Measurements from ENCODE around the gene SPAG17. TPM values are rescaled to one million over a fixed set of nuclear protein-coding genes. Genes with fewer than 3 reads are reported as not detected.

SPAG17 gene
- total and polyA plus RNA-seq, 5 donors from 2014 or later: not detected

GRCh38 chr1:118148034-118148433 is 37.0 kb downstream of the SPAG17 start:
- peaks cover 5% of the 10 kb centered on the region for H3K27me3 Mint-ChIP-seq
- no peaks in the 10 kb centered on the region for H3K4me1 ChIP-seq (ENCODE audit: control insufficient read depth, insufficient read depth, low read length, poor library complexity, severe bottlenecking)
- H3K36me3 ChIP-seq (ENCODE audit: control insufficient read depth, insufficient read depth, low read length): no peaks in the 10 kb centered on the region
- H3K9me3 ChIP-seq (ENCODE audit: control insufficient read depth in 2 of 2, low read length in 2 of 2): no peaks in the 10 kb centered on the region
- peaks cover 0 to 1% (median 0%) of the 10 kb centered on the region in 7 donors for H3K9me3 Mint-ChIP-seq
- no peak overlapping the region for H3K27ac Mint-ChIP-seq
- H3K27ac ChIP-seq (ENCODE audit: insufficient read depth, low read length, poor library complexity, severe bottlenecking): no peak overlapping the region
- ATAC-seq (ENCODE audit: low read depth in 2 of 2) (no peak), DNase-seq (no peak)
- no peaks in the 10 kb centered on the region for H3K36me3 Mint-ChIP-seq
- no peak overlapping the region for H3K4me3 Mint-ChIP-seq
- H3K4me3 ChIP-seq (ENCODE audit: low read depth, low read length): no peak overlapping the region
- no peaks in the 10 kb centered on the region for H3K4me1 Mint-ChIP-seq
- H3K27me3 ChIP-seq (ENCODE audit: control insufficient read depth, insufficient read depth, low read length): no peaks in the 10 kb centered on the region

- no peak overlapping the region for H3K27ac ChIP-seq (ENCODE audit: insufficient read depth, low read length, poor library complexity, severe bottlenecking)
- Mint-ChIP-seq H3K36me3 (no peaks in the 10 kb centered on the region), H3K4me3 (no peak overlapping the region), H3K4me1 (no peaks in the 10 kb centered on the region), H3K9me3 (peaks cover 0 to 1% (median 0%) of the 10 kb centered on the region in 7 donors), H3K27me3 (peaks cover 5% of the 10 kb centered on the region), H3K27ac (no peak overlapping the region)
- H3K4me3 ChIP-seq (ENCODE audit: low read depth, low read length): no peak overlapping the region
- no peaks in the 10 kb centered on the region for H3K4me1 ChIP-seq (ENCODE audit: control insufficient read depth, insufficient read depth, low read length, poor library complexity, severe bottlenecking)
- ATAC-seq (ENCODE audit: low read depth in 2 of 2): no peak
- DNase-seq: no peak
- H3K9me3 ChIP-seq (ENCODE audit: control insufficient read depth in 2 of 2, low read length in 2 of 2): no peaks in the 10 kb centered on the region
- H3K27me3 ChIP-seq (ENCODE audit: control insufficient read depth, insufficient read depth, low read length): no peaks in the 10 kb centered on the region
- H3K36me3 ChIP-seq (ENCODE audit: control insufficient read depth, insufficient read depth, low read length): no peaks in the 10 kb centered on the region
These were observed 37.5 kb downstream of the SPAG17 start for GRCh38 chr1:118147522-118147921.

- H3K4me3 Mint-ChIP-seq: no peak overlapping the region
- no peaks in the 10 kb centered on the region for H3K27me3 ChIP-seq (ENCODE audit: control insufficient read depth, insufficient read depth, low read length)
- H3K4me1 ChIP-seq (ENCODE audit: control insufficient read depth, insufficient read depth, low read length, poor library complexity, severe bottlenecking): no peaks in the 10 kb centered on the region
- DNase-seq (no peak), ATAC-seq (ENCODE audit: low read depth in 2 of 2) (no peak)
- no peaks in the 10 kb centered on the region for H3K9me3 ChIP-seq (ENCODE audit: control insufficient read depth in 2 of 2, low read length in 2 of 2)
- H3K9me3 Mint-ChIP-seq: peaks cover 0 to 1% (median 0%) of the 10 kb centered on the region in 7 donors
- H3K27ac ChIP-seq (ENCODE audit: insufficient read depth, low read length, poor library complexity, severe bottlenecking): no peak overlapping the region
- no peak overlapping the region for H3K27ac Mint-ChIP-seq
- H3K27me3 Mint-ChIP-seq: peaks cover 5% of the 10 kb centered on the region
- H3K36me3 ChIP-seq (ENCODE audit: control insufficient read depth, insufficient read depth, low read length): no peaks in the 10 kb centered on the region
- no peaks in the 10 kb centered on the region for H3K36me3 Mint-ChIP-seq
- no peak overlapping the region for H3K4me3 ChIP-seq (ENCODE audit: low read depth, low read length)
- H3K4me1 Mint-ChIP-seq: no peaks in the 10 kb centered on the region
These were observed 39.3 kb downstream of the SPAG17 start for GRCh38 chr1:118145721-118146120.

- Histone ChIP-seq H3K27ac (ENCODE audit: insufficient read depth, low read length, poor library complexity, severe bottlenecking) (no peak overlapping the region), H3K36me3 (ENCODE audit: control insufficient read depth, insufficient read depth, low read length) (no peaks in the 10 kb centered on the region), H3K27me3 (ENCODE audit: control insufficient read depth, insufficient read depth, low read length) (no peaks in the 10 kb centered on the region), H3K4me3 (ENCODE audit: low read depth, low read length) (no peak overlapping the region), H3K9me3 (ENCODE audit: control insufficient read depth in 2 of 2, low read length in 2 of 2) (no peaks in the 10 kb centered on the region), H3K4me1 (ENCODE audit: control insufficient read depth, insufficient read depth, low read length, poor library complexity, severe bottlenecking) (no peaks in the 10 kb centered on the region)
- ATAC-seq (ENCODE audit: low read depth in 2 of 2): no peak
- H3K4me3 Mint-ChIP-seq: no peak overlapping the region
- peaks cover 5% of the 10 kb centered on the region for H3K27me3 Mint-ChIP-seq
- DNase-seq: no peak
- H3K9me3 Mint-ChIP-seq: peaks cover 0 to 1% (median 0%) of the 10 kb centered on the region in 7 donors
- no peaks in the 10 kb centered on the region for H3K36me3 Mint-ChIP-seq
- H3K27ac Mint-ChIP-seq: no peak overlapping the region
- no peaks in the 10 kb centered on the region for H3K4me1 Mint-ChIP-seq
These were observed 40.3 kb downstream of the SPAG17 start for GRCh38 chr1:118144684-118145083.

GRCh38 chr1:118143831-118144230 is 41.2 kb downstream of the SPAG17 start:
- ATAC-seq (ENCODE audit: low read depth in 2 of 2): no peak
- Histone ChIP-seq H3K27ac (ENCODE audit: insufficient read depth, low read length, poor library complexity, severe bottlenecking) (no peak overlapping the region), H3K4me1 (ENCODE audit: control insufficient read depth, insufficient read depth, low read length, poor library complexity, severe bottlenecking) (no peaks in the 10 kb centered on the region), H3K4me3 (ENCODE audit: low read depth, low read length) (no peak overlapping the region), H3K36me3 (ENCODE audit: control insufficient read depth, insufficient read depth, low read length) (no peaks in the 10 kb centered on the region), H3K9me3 (ENCODE audit: control insufficient read depth in 2 of 2, low read length in 2 of 2) (no peaks in the 10 kb centered on the region), H3K27me3 (ENCODE audit: control insufficient read depth, insufficient read depth, low read length) (no peaks in the 10 kb centered on the region)
- Mint-ChIP-seq H3K27ac (no peak overlapping the region), H3K27me3 (peaks cover 5% of the 10 kb centered on the region), H3K9me3 (peaks cover 0 to 1% (median 0%) of the 10 kb centered on the region in 7 donors), H3K4me1 (no peaks in the 10 kb centered on the region), H3K36me3 (no peaks in the 10 kb centered on the region), H3K4me3 (no peak overlapping the region)
- no peak for DNase-seq

GRCh38 chr1:118143121-118143520 is 41.9 kb downstream of the SPAG17 start:
- no peak overlapping the region for H3K27ac ChIP-seq (ENCODE audit: insufficient read depth, low read length, poor library complexity, severe bottlenecking)
- DNase-seq (no peak), ATAC-seq (ENCODE audit: low read depth in 2 of 2) (no peak)
- Mint-ChIP-seq H3K36me3 (no peaks in the 10 kb centered on the region), H3K4me1 (no peaks in the 10 kb centered on the region), H3K27ac (no peak overlapping the region), H3K9me3 (peaks cover 0 to 1% (median 0%) of the 10 kb centered on the region in 7 donors), H3K27me3 (peaks cover 5% of the 10 kb centered on the region), H3K4me3 (no peak overlapping the region)
- no peak overlapping the region for H3K4me3 ChIP-seq (ENCODE audit: low read depth, low read length)
- no peaks in the 10 kb centered on the region for H3K9me3 ChIP-seq (ENCODE audit: control insufficient read depth in 2 of 2, low read length in 2 of 2)
- no peaks in the 10 kb centered on the region for H3K4me1 ChIP-seq (ENCODE audit: control insufficient read depth, insufficient read depth, low read length, poor library complexity, severe bottlenecking)
- no peaks in the 10 kb centered on the region for H3K36me3 ChIP-seq (ENCODE audit: control insufficient read depth, insufficient read depth, low read length)
- H3K27me3 ChIP-seq (ENCODE audit: control insufficient read depth, insufficient read depth, low read length): no peaks in the 10 kb centered on the region

- no peaks in the 10 kb centered on the region for H3K4me1 ChIP-seq (ENCODE audit: control insufficient read depth, insufficient read depth, low read length, poor library complexity, severe bottlenecking)
- Mint-ChIP-seq H3K9me3 (peaks cover 0 to 1% (median 0%) of the 10 kb centered on the region in 7 donors), H3K4me3 (no peak overlapping the region), H3K27me3 (peaks cover 5% of the 10 kb centered on the region), H3K36me3 (no peaks in the 10 kb centered on the region), H3K27ac (no peak overlapping the region), H3K4me1 (no peaks in the 10 kb centered on the region)
- no peaks in the 10 kb centered on the region for H3K36me3 ChIP-seq (ENCODE audit: control insufficient read depth, insufficient read depth, low read length)
- H3K9me3 ChIP-seq (ENCODE audit: control insufficient read depth in 2 of 2, low read length in 2 of 2): no peaks in the 10 kb centered on the region
- no peaks in the 10 kb centered on the region for H3K27me3 ChIP-seq (ENCODE audit: control insufficient read depth, insufficient read depth, low read length)
- DNase-seq: no peak
- H3K4me3 ChIP-seq (ENCODE audit: low read depth, low read length): no peak overlapping the region
- no peak for ATAC-seq (ENCODE audit: low read depth in 2 of 2)
- no peak overlapping the region for H3K27ac ChIP-seq (ENCODE audit: insufficient read depth, low read length, poor library complexity, severe bottlenecking)
These were observed 42.5 kb downstream of the SPAG17 start for GRCh38 chr1:118142546-118142945.

- H3K27me3 ChIP-seq (ENCODE audit: control insufficient read depth, insufficient read depth, low read length): no peaks in the 10 kb centered on the region
- peak overlapping the region in 1 of 3 donors; percentile 3 for H3K27ac Mint-ChIP-seq
- H3K9me3 Mint-ChIP-seq: no peaks in the 10 kb centered on the region
These were observed 47.1 kb downstream of the SPAG17 start for GRCh38 chr1:118137900-118138299.

More at GRCh38 chr1:118137900-118138299, 47.1 kb downstream of the SPAG17 start:
- no peak for ATAC-seq (ENCODE audit: low read depth in 2 of 2)
- Mint-ChIP-seq H3K27me3 (no peaks in the 10 kb centered on the region), H3K4me1 (no peaks in the 10 kb centered on the region), H3K36me3 (no peaks in the 10 kb centered on the region), H3K4me3 (no peak overlapping the region)
- Histone ChIP-seq H3K27ac (ENCODE audit: insufficient read depth, low read length, poor library complexity, severe bottlenecking) (no peak overlapping the region), H3K9me3 (ENCODE audit: control insufficient read depth in 2 of 2, low read length in 2 of 2) (no peaks in the 10 kb centered on the region), H3K4me3 (ENCODE audit: low read depth, low read length) (no peak overlapping the region), H3K4me1 (ENCODE audit: control insufficient read depth, insufficient read depth, low read length, poor library complexity, severe bottlenecking) (no peaks in the 10 kb centered on the region), H3K36me3 (ENCODE audit: control insufficient read depth, insufficient read depth, low read length) (no peaks in the 10 kb centered on the region)
- DNase-seq: no peak

Data from CD4-positive, CD25-positive, alpha-beta regulatory T cell (primary cell).